G401 (cell line): ENCODE results near the gene SLC13A3. TPM values are rescaled to one million over a fixed set of nuclear protein-coding genes. Genes with fewer than 3 reads are reported as not detected.

ENCODE experiments used
- DNase-seq: peaks from one replicate; pipeline ENCODE4 v3.0.0-alpha.2; 2015; ENCODE audit warnings: low spot score
- in situ Hi-C: cut with HindIII; loops from 2 replicates; pipeline ENCODE4 v1.10.0; 2016; ENCODE audit warnings: low sequenced_read_pairs, mixed read lengths
- total RNA-seq: library from RNA; depleted of rRNA; stranded (reverse); fragments of >200 nt; shearing (Covaris generic); gene quantifications from 2 replicates; pipeline ENCODE4 v1.2.3, GENCODE V29; 2014

SLC13A3 gene
- total RNA-seq, 1 experiment from 2014 or later, result not detected

- in situ Hi-C loops, result no loop called here
- no peak for DNase-seq
Measured at GRCh38 chr20:46551522-46552381, 99.5 kb downstream of the SLC13A3 start.

GRCh38 chr20:46550461-46550860 lies 100.8 kb downstream of the SLC13A3 start, which contains the start of gene OCSTAMP:
TSS of gene OCSTAMP (minus strand) at chr20:46550654. CDS start at chr20:46550560, 94 bp downstream.
- in situ Hi-C loops, result no loop called here
- DNase-seq, result no peak

GRCh38 chr20:46549188-46549972 lies 101.9 kb downstream of the SLC13A3 start:
- DNase-seq, result no peak
- in situ Hi-C loops, result no loop called here

GRCh38 chr20:46548688-46549087 lies 102.6 kb downstream of the SLC13A3 start:
- in situ Hi-C loops, result no loop called here

GRCh38 chr20:46547995-46548394 lies 103.3 kb downstream of the SLC13A3 start:
- in situ Hi-C loops, result no loop called here
- DNase-seq, result no peak

More at GRCh38 chr20:46548688-46549087, 102.6 kb downstream of the SLC13A3 start:
- DNase-seq, result no peak

GRCh38 chr20:46546936-46547335 lies 104.3 kb downstream of the SLC13A3 start:
- in situ Hi-C loops, result no loop called here
- no peak for DNase-seq

- DNase-seq, result no peak
- in situ Hi-C loops, result no loop called here
Measured at GRCh38 chr20:46546298-46546697, 105.0 kb downstream of the SLC13A3 start.

- DNase-seq, result no peak
- in situ Hi-C loops, result no loop called here
Measured at GRCh38 chr20:46545827-46546138, 105.5 kb downstream of the SLC13A3 start.

GRCh38 chr20:46545077-46545826 lies 106.0 kb downstream of the SLC13A3 start:
- in situ Hi-C loops, result no loop called here

GRCh38 chr20:46544576-46544975 lies 106.7 kb downstream of the SLC13A3 start:
- in situ Hi-C loops, result no loop called here

More at GRCh38 chr20:46545077-46545826, 106.0 kb downstream of the SLC13A3 start:
- DNase-seq, result no peak

GRCh38 chr20:46543959-46544358 lies 107.3 kb downstream of the SLC13A3 start:
- DNase-seq, result no peak
- in situ Hi-C loops, result no loop called here

More at GRCh38 chr20:46544576-46544975, 106.7 kb downstream of the SLC13A3 start:
- no peak for DNase-seq

- in situ Hi-C loops, result no loop called here
- DNase-seq, result no peak
Measured at GRCh38 chr20:46543033-46543432, 108.2 kb downstream of the SLC13A3 start.

- in situ Hi-C loops, result no loop called here
- no peak for DNase-seq
Measured at GRCh38 chr20:46541229-46541935, 109.9 kb downstream of the SLC13A3 start.

- in situ Hi-C loops, result no loop called here
- no peak for DNase-seq
Measured at GRCh38 chr20:46539113-46539512, 112.1 kb downstream of the SLC13A3 start.

- DNase-seq, result no peak
- in situ Hi-C loops, result no loop called here
Measured at GRCh38 chr20:46530640-46531039, 120.6 kb downstream of the SLC13A3 start.

- in situ Hi-C loops, result no loop called here
- no peak for DNase-seq
Measured at GRCh38 chr20:46523696-46524328, 127.4 kb downstream of the SLC13A3 start.

GRCh38 chr20:46523108-46523507 lies 128.2 kb downstream of the SLC13A3 start:
- in situ Hi-C loops, result no loop called here
- DNase-seq, result no peak

GRCh38 chr20:46520976-46521579 lies 130.2 kb downstream of the SLC13A3 start:
- in situ Hi-C loops, result no loop called here
- DNase-seq, result peak; percentile 77
